Stimulated activated CD4-positive, alpha-beta T cell treated with anti-CD3 and anti-CD28 coated beads, Interleukin-1b, Interleukin-23, amount 100 ng/mL, for 4 hours (primary cell): ENCODE results near the gene TAF11L6.
"Not testable (repeated sequence)": the region's sequence is repeated elsewhere in the genome, so short reads cannot be mapped to it uniquely, and the experiment has no call there.

Experiments
- DNase-seq, 2 donors: peaks; one replicate each; pipeline ENCODE4 v3.0.0-alpha.2; 2020; ENCODE audit warnings: low read depth in 2 of 2

The TAF11L6 gene

GRCh38 chr5:17528369-17528768 lies at the start of gene TAF11L6:
Gene TAF11L6, plus strand, starts transcription at chr5:17528669.
- DNase-seq, result not testable (repeated sequence)

- DNase-seq, result no peak
These were observed 47.1 kb upstream of the TAF11L6 start for GRCh38 chr5:17481378-17481777.

- DNase-seq, result no peak
These were observed 45.7 kb upstream of the TAF11L6 start for GRCh38 chr5:17482790-17483189.

GRCh38 chr5:17486464-17487173 lies 41.9 kb upstream of the TAF11L6 start:
- not testable (repeated sequence) for DNase-seq

- DNase-seq, result no peak
These were observed 41.3 kb upstream of the TAF11L6 start for GRCh38 chr5:17487174-17487512.

- DNase-seq, result not testable (repeated sequence)
These were observed 37.2 kb upstream of the TAF11L6 start for GRCh38 chr5:17491257-17491656.

- no peak for DNase-seq
These were observed 35.7 kb upstream of the TAF11L6 start for GRCh38 chr5:17492770-17493169.

- no peak for DNase-seq
These were observed 31.0 kb upstream of the TAF11L6 start for GRCh38 chr5:17497446-17497845.

- not testable (repeated sequence) for DNase-seq
These were observed 30.5 kb upstream of the TAF11L6 start, which contains the start of gene TAF11L2 for GRCh38 chr5:17497931-17498330. Gene TAF11L2, plus strand, starts transcription at chr5:17498231.

- DNase-seq, result no peak
These were observed 16.6 kb upstream of the TAF11L6 start for GRCh38 chr5:17511775-17512325.

GRCh38 chr5:17517526-17517925 lies 10.9 kb upstream of the TAF11L6 start:
- DNase-seq, result not testable (repeated sequence)

- DNase-seq, result not testable (repeated sequence)
These were observed 10.4 kb upstream of the TAF11L6 start, which contains the start of gene TAF11L3 for GRCh38 chr5:17518067-17518466. Gene TAF11L3, plus strand, starts transcription at chr5:17518367.

GRCh38 chr5:17519508-17519907 lies 9.0 kb upstream of the TAF11L6 start:
- not testable (repeated sequence) for DNase-seq

GRCh38 chr5:17521501-17521900 lies 7.0 kb upstream of the TAF11L6 start, which contains the start of gene TAF11L4:
Gene TAF11L4, plus strand, starts transcription at chr5:17521801.
- not testable (repeated sequence) for DNase-seq

GRCh38 chr5:17524935-17525334 lies 3.5 kb upstream of the TAF11L6 start, which contains the start of gene TAF11L5:
Gene TAF11L5, plus strand, starts transcription at chr5:17525235.
- not testable (repeated sequence) for DNase-seq

- DNase-seq, result not testable (repeated sequence)
These were observed 2.0 kb upstream of the TAF11L6 start for GRCh38 chr5:17526504-17526903.
